Right lobe of liver (tissue), 4 donors: ENCODE data around the gene MAP2K4.

ENCODE experiments used
- POLR2A ChIP-seq: fragments of 450-650 bp; IDR thresholded peaks from one replicate; pipeline ENCODE4 v1.6.1; 2017; ENCODE audit warnings: antibody characterized with exemption, mild to moderate bottlenecking
- TF ChIP-seq, protein P1 (sequence below), 4 donors: fragments of 200-600 bp in 3 of 4; fragments of 450-650 bp in 1 of 4; IDR thresholded peaks; one replicate each; pipeline versions ENCODE4 v1.5.1 to v1.8.0; 2016 to 2022; ENCODE audit warnings: antibody characterized with exemption in 4 of 4, mild to moderate bottlenecking in 2 of 4
- donor health status: DM: no; HTN: no; CAD: no.
- donor health status: DM: no; HTN: no; CAD: no.
- donor health status: DM: no; HTN: yes; CAD: no.

DNA sequence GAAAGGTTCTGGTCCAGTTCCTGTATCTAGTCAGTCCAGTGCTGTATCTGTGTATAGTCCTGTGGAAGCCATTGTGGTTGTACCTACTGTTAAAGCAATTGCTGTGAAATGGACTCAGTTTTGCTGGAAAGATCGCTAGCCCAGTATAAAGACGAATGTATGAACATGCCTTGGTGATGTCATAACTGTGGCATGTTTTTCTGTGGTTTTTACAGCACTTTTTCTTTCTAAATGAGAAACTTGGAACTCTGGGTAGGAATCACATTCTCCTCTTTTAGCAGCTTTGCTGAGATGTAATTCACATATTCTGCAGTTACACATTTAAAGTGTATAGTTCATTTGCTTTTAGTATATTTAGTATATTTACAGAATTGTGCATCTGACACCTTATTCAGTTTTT, 58.1 kb downstream of the MAP2K4 start:
- TF ChIP-seq POLR2A, result no peak
- TF ChIP-seq, protein P1, sequence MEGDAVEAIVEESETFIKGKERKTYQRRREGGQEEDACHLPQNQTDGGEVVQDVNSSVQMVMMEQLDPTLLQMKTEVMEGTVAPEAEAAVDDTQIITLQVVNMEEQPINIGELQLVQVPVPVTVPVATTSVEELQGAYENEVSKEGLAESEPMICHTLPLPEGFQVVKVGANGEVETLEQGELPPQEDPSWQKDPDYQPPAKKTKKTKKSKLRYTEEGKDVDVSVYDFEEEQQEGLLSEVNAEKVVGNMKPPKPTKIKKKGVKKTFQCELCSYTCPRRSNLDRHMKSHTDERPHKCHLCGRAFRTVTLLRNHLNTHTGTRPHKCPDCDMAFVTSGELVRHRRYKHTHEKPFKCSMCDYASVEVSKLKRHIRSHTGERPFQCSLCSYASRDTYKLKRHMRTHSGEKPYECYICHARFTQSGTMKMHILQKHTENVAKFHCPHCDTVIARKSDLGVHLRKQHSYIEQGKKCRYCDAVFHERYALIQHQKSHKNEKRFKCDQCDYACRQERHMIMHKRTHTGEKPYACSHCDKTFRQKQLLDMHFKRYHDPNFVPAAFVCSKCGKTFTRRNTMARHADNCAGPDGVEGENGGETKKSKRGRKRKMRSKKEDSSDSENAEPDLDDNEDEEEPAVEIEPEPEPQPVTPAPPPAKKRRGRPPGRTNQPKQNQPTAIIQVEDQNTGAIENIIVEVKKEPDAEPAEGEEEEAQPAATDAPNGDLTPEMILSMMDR (IDR thresholded peaks at IDR 0.05), result no peak
